HepG2 (cell line): ENCODE measurements around the gene FBXO4. TPM values are rescaled to one million over a fixed set of nuclear protein-coding genes. Genes with fewer than 3 reads are reported as not detected.

Experiments used
- ATAC-seq: fragments of 200-7000 bp; cut with Tn5 transposase; 3 replicates; pipeline ENCODE4 v1.9.1; 2020; ENCODE audit warnings: mild to moderate bottlenecking, moderate library complexity
- BruUV-seq: library from RNA; stranded (reverse); fragments of 400-500 nt; replicated peaks from 2 replicates; lab custom pipeline; 2021; lab: Mats Ljungman, UMichigan
- CTCF ChIA-PET: fragments of 300-600 bp; formaldehyde crosslinking; extraction: SDS; loops from one replicate; lab custom pipeline; 2021; ENCODE audit warnings: low total read pairs, inconsistent platforms, low intra/inter-chr PET ratio; lab: Yijun Ruan, JAX
- POLR2A ChIA-PET: fragments of 350-600 bp; sonication (Branson Sonifier 250); formaldehyde crosslinking; loops from one replicate; lab custom pipeline; 2020; ENCODE audit warnings: antibody characterized with exemption, inconsistent platforms; lab: Yijun Ruan, JAX
- DNase-seq: peaks from one replicate; pipeline ENCODE4 v3.0.0-alpha.2; 2015; ENCODE audit warnings: low spot score
- FAIRE-seq: peaks from 3 replicates; lab custom pipeline; 2011; peaks lifted over from hg19 to GRCh38; lab: Jason Lieb, UNC
- H2AFZ ChIP-seq: one replicate; pipeline ENCODE4 v1.6.1; 2011; ENCODE audit warnings: low read length, inconsistent platforms
- H3K27ac ChIP-seq: fragments of 300-600 bp; 3 replicates; pipeline ENCODE4 v1.8.0; 2011; ENCODE audit warnings: mixed run types, mild to moderate bottlenecking, mixed read lengths, low read length, inconsistent platforms; ENCODE audit not compliant: insufficient read depth; ENCODE audit errors: extremely low read length
- H3K27me3 ChIP-seq, 2 experiments: fragments of 200-600 bp in 1 of 2; 2 replicates in 1 of 2; 3 replicates in 1 of 2; pipeline versions ENCODE4 v1.6.0 to v1.8.0; 2011; ENCODE audit warnings: low read length in 2 of 2, mild to moderate bottlenecking in 2 of 2, moderate library complexity in 2 of 2, inconsistent platforms in 1 of 2; ENCODE audit not compliant: insufficient read depth in 2 of 2, control insufficient read depth in 1 of 2
- H3K36me3 ChIP-seq, 2 experiments: fragments of 200-600 bp in 1 of 2; replicated peaks in 1 of 2; 2 replicates in 1 of 2; 3 replicates in 1 of 2; pipeline versions ENCODE4 v1.5.1 to v1.8.0; 2011; ENCODE audit warnings: low read length in 2 of 2, inconsistent platforms in 1 of 2; ENCODE audit not compliant: insufficient read depth in 2 of 2, control insufficient read depth in 1 of 2
- H3K4me1 ChIP-seq: 2 replicates; pipeline ENCODE4 v1.5.1; 2012; ENCODE audit warnings: low read length, inconsistent platforms; ENCODE audit not compliant: insufficient read depth
- H3K4me2 ChIP-seq: 2 replicates; pipeline ENCODE4 v1.6.0; 2011; ENCODE audit warnings: low read depth, low read length, inconsistent platforms
- H3K4me3 ChIP-seq, 3 experiments: fragments of 200-600 bp in 1 of 3; sonication (generic), shearing (Covaris generic) in 1 of 3; replicated peaks in 1 of 3; 2 replicates each; pipeline ENCODE4 v1.5.1; 2011 to 2016; ENCODE audit warnings: low read length in 3 of 3, inconsistent platforms in 2 of 3, low read depth in 2 of 3, mild to moderate bottlenecking in 2 of 3, control low read depth in 1 of 3, mixed read lengths in 1 of 3; ENCODE audit not compliant: insufficient read depth in 1 of 3
- H3K79me2 ChIP-seq: one replicate; pipeline ENCODE4 v1.6.1; 2011; ENCODE audit warnings: low read length, inconsistent platforms; ENCODE audit not compliant: insufficient read depth
- H3K9ac ChIP-seq: 2 replicates; pipeline ENCODE4 v1.6.0; 2011; ENCODE audit warnings: mild to moderate bottlenecking, low read depth, low read length, inconsistent platforms; ENCODE audit not compliant: insufficient read depth
- H3K9me3 ChIP-seq: 2 replicates; pipeline ENCODE4 v1.5.1; 2012; ENCODE audit warnings: mild to moderate bottlenecking, low read length
- H4K20me1 ChIP-seq: 2 replicates; pipeline ENCODE4 v1.6.0; 2011; ENCODE audit warnings: inconsistent platforms, mild to moderate bottlenecking, low read length, moderate library complexity; ENCODE audit not compliant: insufficient read depth
- ATRX ChIP-seq: sonication (generic); formaldehyde crosslinking; IDR thresholded peaks from 2 replicates; pipeline ENCODE4 v1.4.0; 2020; ENCODE audit warnings: missing genetic modification reagents, borderline replicate concordance
- CREBL2 ChIP-seq: sonication (generic); formaldehyde crosslinking; IDR thresholded peaks from 2 replicates; pipeline ENCODE4 v1.8.1; 2023; ENCODE audit warnings: missing genetic modification reagents, mild to moderate bottlenecking, borderline replicate concordance
- IRF1 ChIP-seq: sonication (generic); formaldehyde crosslinking; IDR thresholded peaks from 2 replicates; pipeline ENCODE4 v1.4.0; 2020; ENCODE audit warnings: low read depth, mild to moderate bottlenecking, missing genetic modification reagents
- NAIF1 ChIP-seq: sonication (generic); formaldehyde crosslinking; IDR thresholded peaks from 2 replicates; pipeline ENCODE4 v1.5.0; 2020; ENCODE audit warnings: mild to moderate bottlenecking, missing genetic modification reagents, borderline replicate concordance
- PHF8 ChIP-seq: sonication (generic); formaldehyde crosslinking; IDR thresholded peaks from 2 replicates; pipeline ENCODE4 v1.5.0; 2020; ENCODE audit warnings: missing genetic modification reagents
- SRSF9 ChIP-seq: fragments of 200-400 bp; formaldehyde crosslinking; IDR thresholded peaks from 2 replicates; pipeline ENCODE4 v1.6.1; 2018; ENCODE audit warnings: borderline replicate concordance, mild to moderate bottlenecking, low read depth, low read length; ENCODE audit not compliant: insufficient read depth, poor library complexity, severe bottlenecking
- TERF1 ChIP-seq: sonication (generic); formaldehyde crosslinking; IDR thresholded peaks from 2 replicates; pipeline ENCODE4 v1.8.0; 2022; ENCODE audit warnings: mild to moderate bottlenecking, missing genetic modification reagents, moderate library complexity
- ZNF263 ChIP-seq: sonication (generic); formaldehyde crosslinking; IDR thresholded peaks from 2 replicates; pipeline ENCODE4 v1.4.0; 2020; ENCODE audit warnings: missing genetic modification reagents
- ZNF430 ChIP-seq: sonication (generic); formaldehyde crosslinking; IDR thresholded peaks from 2 replicates; pipeline ENCODE4 v1.9.0; 2021; ENCODE audit warnings: mild to moderate bottlenecking, missing genetic modification reagents
- ZNF598 ChIP-seq: sonication (generic); formaldehyde crosslinking; IDR thresholded peaks from 2 replicates; pipeline ENCODE4 v1.5.1; 2020; ENCODE audit warnings: mild to moderate bottlenecking, missing genetic modification reagents, borderline replicate concordance
- ZNF709 ChIP-seq: sonication (generic); formaldehyde crosslinking; IDR thresholded peaks from 2 replicates; pipeline ENCODE4 v1.5.0; 2020; ENCODE audit warnings: mild to moderate bottlenecking, missing genetic modification reagents
- ZSCAN9 ChIP-seq: IDR thresholded peaks from 2 replicates; pipeline ENCODE4 v1.6.1; 2016; ENCODE audit warnings: borderline replicate concordance
- WGBS: methylation state at CpG from one replicate; pipeline ENCODE4 v1.1.6; 2017; ENCODE audit warnings: low lambda C conversion rate; 5-methylcytosine and 5-hydroxymethylcytosine counted together
- in situ Hi-C: cut with HindIII; loops from 2 replicates; pipeline ENCODE4 v1.10.0; 2017; ENCODE audit warnings: low pct_unique_long_range_greater_than_20kb; ENCODE audit not compliant: extremely low pct_ligation_motif_present
- intact Hi-C: fragments of 100-400 bp; cut with micrococcal nuclease; formaldehyde crosslinking; loops from one replicate; pipeline ENCODE4 v1.10.0; 2022; ENCODE audit not compliant: unreplicated experiment
- polyA plus RNA-seq, 8 experiments: library from polyadenylated mRNA; depleted of rRNA in 3 of 8; stranded (reverse) in 7 of 8; unstranded in 1 of 8; fragments of >200 nt; fragmentation: Illumina TruSeq in 4 of 8; extraction: Trizol in 4 of 8; gene quantifications; 2 replicates each; pipeline versions ENCODE4 v1.2.1 to v1.2.3, GENCODE V29; 2011 to 2016; ENCODE audit warnings: low read depth in 4 of 8, missing spikeins in 1 of 8, mixed read lengths in 1 of 8; ENCODE audit not compliant: insufficient read depth in 1 of 8
- total RNA-seq, 5 experiments: library from RNA; depleted of rRNA; stranded (reverse); fragments of >200 nt; fragmentation: Illumina TruSeq; extraction: Trizol; gene quantifications; 2 replicates each; pipeline ENCODE4 v1.2.3, GENCODE V29; 2016; ENCODE audit warnings: low read depth in 1 of 5

The FBXO4 gene
- total and polyA plus RNA-seq, 2 of the 13 experiments (the other 11 are each of a cell fraction or from before 2014, with no cell fraction given), result 5.2 to 16.4 TPM

- no peak for TF ChIP-seq SRSF9
- no peak for TF ChIP-seq ZNF598 (CRISPR knock-in tag)
- no peak for TF ChIP-seq ZNF709
- no peak for TF ChIP-seq PHF8 (CRISPR knock-in tag)
- TF ChIP-seq ATRX (CRISPR knock-in tag), result no peak
- TF ChIP-seq IRF1 (CRISPR knock-in tag), result no peak
- TF ChIP-seq NAIF1 (CRISPR knock-in tag), result no peak
- no peak for TF ChIP-seq ZNF430 (CRISPR knock-in tag)
- no peak for TF ChIP-seq ZNF263 (CRISPR knock-in tag)
- TF ChIP-seq, all 625 proteins: peak for 0
Measured at GRCh38 chr5:41893074-41893851, 31.8 kb upstream of the FBXO4 start (continued).

- H3K79me2 ChIP-seq, result no peaks in the 10 kb centered on the region
- no peaks in the 10 kb centered on the region for H3K27me3 ChIP-seq
- no peak overlapping the region for H3K4me3 ChIP-seq
- ATAC-seq (no peak), FAIRE-seq (no peak), DNase-seq (no peak)
- WGBS, result 2% methylated on average over 2 of the region's 2 CpGs
- no peaks in the 10 kb centered on the region for H3K4me1 ChIP-seq
- ChIA-PET POLR2A (interaction anchor here (1.5 kb wide), 1 partner anchor 8 kb away, joined by 8 read pairs; the partner anchor contains the start of gene RIMOC1), CTCF (no interaction called here)
- TF ChIP-seq ZSCAN9 (CRISPR knock-in tag) (no peak), TERF1 (CRISPR knock-in tag) (no peak), CREBL2 (CRISPR knock-in tag) (no peak)
- no peak overlapping the region for H3K4me2 ChIP-seq
- no peak overlapping the region for H2AFZ ChIP-seq
- intact Hi-C loops (no loop called here), in situ Hi-C loops (no loop called here)
- no peak overlapping the region for H3K27ac ChIP-seq
- no peak overlapping the region for H3K9ac ChIP-seq
- H4K20me1 ChIP-seq, result no peaks in the 10 kb centered on the region
- no peaks in the 10 kb centered on the region for H3K9me3 ChIP-seq
- no TSS peak for BruUV-seq
- H3K36me3 ChIP-seq, result no peaks in the 10 kb centered on the region
Measured at GRCh38 chr5:41896230-41896629, 28.9 kb upstream of the FBXO4 start.
